ENCODE measurements around the gene DDX31. TPM values are rescaled to one million over a fixed set of nuclear protein-coding genes. Genes with fewer than 3 reads are reported as not detected.

The DDX31 gene
- total RNA-seq, 1 experiment from 2014 or later: 25.8 TPM

GRCh38 chr9:132610661-132611060 is 59.1 kb downstream of the DDX31 start:
- Histone ChIP-seq H3K4me1 (ENCODE audit: control insufficient read depth in 1 of 2, insufficient read depth in 2 of 2, low read length in 2 of 2) (no peaks in the 10 kb centered on the region), H3K79me2 (ENCODE audit: insufficient read depth, low read length) (no peaks in the 10 kb centered on the region), H3K27me3 (ENCODE audit: insufficient read depth, low read length) (no peaks in the 10 kb centered on the region), H3K9ac (ENCODE audit: low read length) (no peak overlapping the region), H3K4me2 (ENCODE audit: low read length) (no peak overlapping the region), H2AFZ (ENCODE audit: low read depth, low read length, poor library complexity, severe bottlenecking) (no peak overlapping the region), H3K4me3 (replicated peaks in 1 of 2; ENCODE audit: low read depth in 1 of 2, low read length in 2 of 2) (no peak overlapping the region), H4K20me1 (ENCODE audit: insufficient read depth) (no peaks in the 10 kb centered on the region), H3K9me3 (ENCODE audit: control insufficient read depth in 1 of 2, insufficient read depth in 1 of 2, low read depth in 1 of 2, low read length in 2 of 2) (no peaks in the 10 kb centered on the region), H3K9me2 (ENCODE audit: insufficient read depth) (no peaks in the 10 kb centered on the region), H3K27ac (ENCODE audit: low read depth, low read length) (no peak overlapping the region), H3K36me3 (ENCODE audit: control insufficient read depth in 1 of 2, insufficient read depth in 2 of 2, low read length in 2 of 2) (peaks cover 33 to 36% of the 10 kb centered on the region in 2 experiments)
- no peak for TF ChIP-seq JUND (IDR thresholded peaks at IDR 0.05)
- no peak for TF ChIP-seq EZH2phosphoT487 (IDR thresholded peaks at IDR 0.05; ENCODE audit: borderline replicate concordance)
- no peak for TF ChIP-seq RAD21 (IDR thresholded peaks at IDR 0.05; ENCODE audit: low read depth)
- intact Hi-C loops (cut with micrococcal nuclease): no loop called here
- RAD21 ChIA-PET (ENCODE audit: low non-redundant PET in 1 of 2, low total read pairs in 2 of 2, uncharacterized antibody in 2 of 2, unreplicated experiment in 2 of 2): no interaction called here
- no peak for ATAC-seq
- BruUV-seq (replicated peaks): no TSS peak
- POLR2A ChIA-PET: no interaction called here
- CTCF ChIA-PET: no interaction called here
- DNase-seq (ENCODE audit: low read depth, low spot score): no peak

GRCh38 chr9:132609829-132610228 is 60.0 kb downstream of the DDX31 start:
- Histone ChIP-seq H3K27ac (ENCODE audit: low read depth, low read length) (no peak overlapping the region), H3K9me3 (ENCODE audit: control insufficient read depth in 1 of 2, insufficient read depth in 1 of 2, low read depth in 1 of 2, low read length in 2 of 2) (no peaks in the 10 kb centered on the region), H3K36me3 (ENCODE audit: control insufficient read depth in 1 of 2, insufficient read depth in 2 of 2, low read length in 2 of 2) (peaks cover 29 to 32% of the 10 kb centered on the region in 2 experiments), H3K4me2 (ENCODE audit: low read length) (no peak overlapping the region), H3K9ac (ENCODE audit: low read length) (no peak overlapping the region), H3K4me3 (replicated peaks in 1 of 2; ENCODE audit: low read depth in 1 of 2, low read length in 2 of 2) (no peak overlapping the region), H3K79me2 (ENCODE audit: insufficient read depth, low read length) (no peaks in the 10 kb centered on the region), H2AFZ (ENCODE audit: low read depth, low read length, poor library complexity, severe bottlenecking) (no peak overlapping the region), H4K20me1 (ENCODE audit: insufficient read depth) (no peaks in the 10 kb centered on the region), H3K4me1 (ENCODE audit: control insufficient read depth in 1 of 2, insufficient read depth in 2 of 2, low read length in 2 of 2) (no peaks in the 10 kb centered on the region), H3K9me2 (ENCODE audit: insufficient read depth) (no peaks in the 10 kb centered on the region), H3K27me3 (ENCODE audit: insufficient read depth, low read length) (no peaks in the 10 kb centered on the region)
- ChIA-PET RAD21 (ENCODE audit: low non-redundant PET in 1 of 2, low total read pairs in 2 of 2, uncharacterized antibody in 2 of 2, unreplicated experiment in 2 of 2) (no interaction called here), CTCF (no interaction called here), POLR2A (no interaction called here)
- DNase-seq (ENCODE audit: low read depth, low spot score) (no peak), ATAC-seq (no peak)
- intact Hi-C loops (cut with micrococcal nuclease): no loop called here
- BruUV-seq (replicated peaks): no TSS peak
- no peak for TF ChIP-seq REST (IDR thresholded peaks at IDR 0.05; ENCODE audit: low read depth)
- TF ChIP-seq FOSL1 (IDR thresholded peaks at IDR 0.05; ENCODE audit: low read depth): no peak
- TF ChIP-seq ZBTB33 (IDR thresholded peaks at IDR 0.05; ENCODE audit: extremely low read depth, insufficient replicate concordance, low read length): no peak
- no peak for TF ChIP-seq CBX3 (IDR thresholded peaks at IDR 0.05; ENCODE audit: low read depth)
- TF ChIP-seq POLR2AphosphoS5 (IDR thresholded peaks at IDR 0.05; ENCODE audit: low read depth, low read length): no peak
- TF ChIP-seq POLR2A (IDR thresholded peaks at IDR 0.05; ENCODE audit: borderline replicate concordance, extremely low read depth, insufficient read depth, insufficient read length): no peak
- no peak for TF ChIP-seq ZNF274 (IDR thresholded peaks at IDR 0.05; ENCODE audit: low read depth, low read length)
- TF ChIP-seq MAX (IDR thresholded peaks at IDR 0.05): no peak
- no peak for TF ChIP-seq ZFX (IDR thresholded peaks at IDR 0.05)
- no peak for TF ChIP-seq ATF3 (IDR thresholded peaks at IDR 0.05)
- TF ChIP-seq RAD21 (IDR thresholded peaks at IDR 0.05; ENCODE audit: low read depth): no peak
- no peak for TF ChIP-seq CTCF (IDR thresholded peaks at IDR 0.05 in 2 of 3, conservative IDR thresholded peaks at IDR 0.05 in 1 of 3; ENCODE audit: borderline replicate concordance in 1 of 3, insufficient read depth in 1 of 3, low read depth in 2 of 3, low read length in 2 of 3)
